SH-SY5Y (cell line): ENCODE data around the gene CHAT.

Source experiments
- GATA2 ChIP-seq: IDR thresholded peaks from 2 replicates; pipeline ENCODE4 v1.6.1; 2011; ENCODE audit warnings: mild to moderate bottlenecking, low read depth, low read length
- GATA3 ChIP-seq: IDR thresholded peaks from 2 replicates; pipeline ENCODE4 v1.6.1; 2011; ENCODE audit warnings: low read depth, mild to moderate bottlenecking, low read length, moderate library complexity

- TF ChIP-seq GATA2: no peak
- no peak for TF ChIP-seq GATA3
Measured at GRCh38 chr10:49710966-49711365, 97.1 kb downstream of the CHAT start.
